Activated naive CD4-positive, alpha-beta T cell treated with anti-CD3 and anti-CD28 coated beads, Interleukin-2, amount 50 U/mL, for 72 hours (primary cell): ENCODE data around the gene RHBDD2. TPM values are rescaled to one million over a fixed set of nuclear protein-coding genes. Genes with fewer than 3 reads are reported as not detected.
A peak's percentile ranks its signal among the peaks of the same experiment; 100 is the strongest.

Source experiments
- ATAC-seq, 2 donors: fragments of 150-1000 bp; cut with Tn5 transposase; 2 replicates each; pipeline ENCODE4 v1.10.0; 2021; ENCODE audit warnings: mild to moderate bottlenecking in 2 of 2, moderate library complexity in 2 of 2
- DNase-seq, 2 donors: peaks; one replicate each; pipeline ENCODE4 v3.0.0; 2021 to 2022; ENCODE audit warnings: low spot score in 2 of 2
- H3K27ac Mint-ChIP-seq, 2 donors: one replicate each; pipeline ENCODE4 v1.8.0; 2022; ENCODE audit warnings: mild to moderate bottlenecking in 2 of 2, mixed read lengths in 2 of 2
- H3K36me3 Mint-ChIP-seq, 2 donors: one replicate each; pipeline ENCODE4 v1.8.0; 2022; ENCODE audit warnings: mixed read lengths in 2 of 2
- H3K9me3 Mint-ChIP-seq, 2 donors: one replicate each; pipeline ENCODE4 v1.8.0; 2022; ENCODE audit warnings: mixed read lengths in 2 of 2
- total RNA-seq, 2 donors: library from RNA; stranded (reverse); gene quantifications; one replicate each; pipeline ENCODE4 v1.2.3, GENCODE V29; 2022

The RHBDD2 gene
- total RNA-seq, 2 donors from 2014 or later: 14.5 to 26.3 TPM

GRCh38 chr7:75922966-75923603, 44.3 kb downstream of the RHBDD2 start:
- DNase-seq (no peak), ATAC-seq (no peak)
- Mint-ChIP-seq H3K9me3 (no peaks in the 10 kb centered on the region), H3K27ac (no peak overlapping the region), H3K36me3 (no peaks in the 10 kb centered on the region)

- no peaks in the 10 kb centered on the region for H3K36me3 Mint-ChIP-seq
- DNase-seq: no peak
- no peak overlapping the region for H3K27ac Mint-ChIP-seq
- ATAC-seq: no peak
- H3K9me3 Mint-ChIP-seq: no peaks in the 10 kb centered on the region
These were observed 45.4 kb downstream of the RHBDD2 start for GRCh38 chr7:75924256-75924655.

- no peak for ATAC-seq
- Mint-ChIP-seq H3K27ac (peak overlapping the region in 1 of 2 donors; percentile 47), H3K36me3 (no peaks in the 10 kb centered on the region), H3K9me3 (no peaks in the 10 kb centered on the region)
- no peak for DNase-seq
These were observed 46.1 kb downstream of the RHBDD2 start for GRCh38 chr7:75924889-75925288.

GRCh38 chr7:75925717-75926435, 47.0 kb downstream of the RHBDD2 start:
- no peaks in the 10 kb centered on the region for H3K36me3 Mint-ChIP-seq
- no peaks in the 10 kb centered on the region for H3K9me3 Mint-ChIP-seq
- no peak for DNase-seq
- no peak for ATAC-seq
- H3K27ac Mint-ChIP-seq: no peak overlapping the region

- Mint-ChIP-seq H3K36me3 (peaks cover 0 to under 1% of the 10 kb centered on the region in 2 donors), H3K27ac (peak overlapping the region in 1 of 2 donors; percentile 72), H3K9me3 (peaks cover 0 to under 1% of the 10 kb centered on the region in 2 donors)
- DNase-seq (peak; percentile 17 to 68), ATAC-seq (peak; percentile 92 to 97)
These were observed 49.7 kb downstream of the RHBDD2 start for GRCh38 chr7:75928568-75928914.

- ATAC-seq (no peak), DNase-seq (no peak)
- Mint-ChIP-seq H3K36me3 (peaks cover 7 to 10% of the 10 kb centered on the region in 2 donors), H3K9me3 (peaks cover 0 to 8% of the 10 kb centered on the region in 2 donors), H3K27ac (peak overlapping the region in 1 of 2 donors; percentile 61)
These were observed 52.8 kb downstream of the RHBDD2 start for GRCh38 chr7:75931680-75932079.

GRCh38 chr7:75937958-75938786, 59.3 kb downstream of the RHBDD2 start:
- no peak for DNase-seq
- H3K9me3 Mint-ChIP-seq: peaks cover 0 to 8% of the 10 kb centered on the region in 2 donors
- H3K36me3 Mint-ChIP-seq: peaks cover 7 to 10% of the 10 kb centered on the region in 2 donors
- ATAC-seq: no peak
- H3K27ac Mint-ChIP-seq: peak overlapping the region in 1 of 2 donors; percentile 15

Other genes starting within 250 kb of the RHBDD2 start
- 1 to 10 TPM; 3.0 to 7.8 TPM for gene HIP1, start 140.1 kb upstream of the RHBDD2 start, total RNA-seq
- not detected for gene CCL26, start 106.8 kb upstream of the RHBDD2 start, total RNA-seq
- gene CCL24, start 65.2 kb upstream of the RHBDD2 start, total RNA-seq: not detected
- gene POR, start 36.1 kb downstream of the RHBDD2 start, total RNA-seq: 10 to 100 TPM; 22.7 to 40.9 TPM
- 10 to 100 TPM; 23.7 to 43.3 TPM for gene TMEM120A, start 115.6 kb downstream of the RHBDD2 start, total RNA-seq
- 10 to 100 TPM; 25.4 to 39.1 TPM for gene STYXL1, start 169.0 kb downstream of the RHBDD2 start, total RNA-seq
- 100 to 1,000 TPM; 212 to 262 TPM for gene MDH2, start 169.1 kb downstream of the RHBDD2 start, total RNA-seq